HG02588 (cell line): ENCODE measurements around the gene CHTF8.

Experiments
- ATAC-seq: cut with Tn5 transposase; IDR thresholded peaks from one replicate; pipeline ENCODE4 v1.9.1; 2021; ENCODE audit warnings: mild to moderate bottlenecking, moderate library complexity; ENCODE audit not compliant: unreplicated experiment

CHTF8 gene

DNA sequence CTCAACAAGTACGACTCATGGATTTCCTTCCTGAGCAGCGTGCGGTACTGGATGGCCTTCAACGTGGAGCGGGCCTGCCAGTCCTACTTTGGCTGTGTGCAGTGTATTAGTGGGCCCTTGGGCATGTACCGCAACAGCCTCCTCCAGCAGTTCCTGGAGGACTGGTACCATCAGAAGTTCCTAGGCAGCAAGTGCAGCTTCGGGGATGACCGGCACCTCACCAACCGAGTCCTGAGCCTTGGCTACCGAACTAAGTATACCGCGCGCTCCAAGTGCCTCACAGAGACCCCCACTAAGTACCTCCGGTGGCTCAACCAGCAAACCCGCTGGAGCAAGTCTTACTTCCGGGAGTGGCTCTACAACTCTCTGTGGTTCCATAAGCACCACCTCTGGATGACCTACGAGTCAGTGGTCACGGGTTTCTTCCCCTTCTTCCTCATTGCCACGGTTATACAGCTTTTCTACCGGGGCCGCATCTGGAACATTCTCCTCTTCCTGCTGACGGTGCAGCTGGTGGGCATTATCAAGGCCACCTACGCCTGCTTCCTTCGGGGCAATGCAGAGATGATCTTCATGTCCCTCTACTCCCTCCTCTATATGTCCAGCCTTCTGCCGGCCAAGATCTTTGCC is 17.9 kb downstream of the CHTF8 start:
- no peak for ATAC-seq

DNA sequence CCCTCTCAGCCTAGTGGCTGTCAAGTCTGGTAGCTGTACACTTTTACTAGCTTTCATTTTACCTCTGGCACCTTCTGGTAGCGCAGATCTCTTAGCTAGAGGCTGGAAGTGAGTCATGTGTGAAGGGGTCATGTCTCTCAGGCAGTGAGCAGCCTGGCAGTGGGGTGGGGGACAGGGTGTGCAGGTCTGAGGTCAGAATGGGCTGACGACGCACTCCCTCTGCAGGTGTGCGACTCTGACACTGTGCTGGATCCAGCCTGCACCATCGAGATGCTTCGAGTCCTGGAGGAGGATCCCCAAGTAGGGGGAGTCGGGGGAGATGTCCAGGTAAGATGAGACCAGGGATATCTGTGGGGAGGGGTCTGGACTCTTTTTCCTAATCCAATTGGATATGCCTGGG is 19.2 kb downstream of the CHTF8 start:
- no peak for ATAC-seq

GRCh38 chr16:69112285-69113129 is 19.9 kb downstream of the CHTF8 start:
- ATAC-seq: no peak

DNA sequence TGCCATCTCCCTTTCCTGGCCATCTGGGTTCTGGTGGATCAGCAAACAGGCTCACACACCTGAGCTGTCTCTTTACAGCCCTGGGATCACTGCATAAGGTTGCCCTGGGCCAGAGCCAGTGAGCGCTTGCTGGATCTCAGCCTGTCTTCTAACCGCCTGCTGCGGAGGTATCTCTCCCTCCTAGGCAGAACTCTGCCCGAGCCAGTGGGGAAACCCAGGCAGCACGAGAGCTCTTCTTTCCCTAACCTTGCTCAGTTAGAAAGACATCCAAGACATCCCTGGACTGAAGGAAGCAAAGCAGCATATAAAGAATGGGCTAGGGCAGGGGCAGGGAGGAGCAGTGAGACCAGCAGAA is 20.5 kb downstream of the CHTF8 start:
- ATAC-seq: no peak

DNA sequence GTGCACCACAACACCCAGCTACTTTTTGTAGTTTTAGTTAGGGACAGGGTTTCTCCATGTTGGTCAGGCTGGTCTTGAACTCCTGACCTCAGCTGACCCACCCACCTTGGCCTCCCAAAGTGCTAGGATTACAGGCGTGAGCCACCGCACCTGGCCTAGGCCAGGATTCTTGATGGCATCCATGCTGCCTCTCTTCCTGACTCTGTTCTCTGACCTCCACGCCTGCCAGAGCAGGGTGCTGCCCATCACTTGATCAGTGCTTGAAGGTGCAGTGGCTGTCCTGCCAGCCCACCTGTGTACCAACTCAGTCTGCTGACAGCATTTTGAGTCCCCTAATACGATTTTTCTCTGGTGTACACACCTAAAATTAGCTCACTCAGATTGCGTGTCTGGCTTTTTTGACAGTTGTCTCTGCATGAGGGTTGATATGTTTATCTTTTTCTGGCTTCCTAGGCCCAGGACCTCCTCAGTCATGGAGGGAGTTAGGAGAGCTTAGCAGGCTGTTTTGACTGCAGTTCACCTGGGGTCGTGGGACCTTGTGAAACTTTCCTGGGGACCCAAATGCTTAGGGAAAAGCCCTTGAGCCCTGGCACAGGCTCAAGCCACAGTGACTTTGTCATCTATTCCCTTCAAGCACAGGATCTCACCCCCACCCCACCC is 21.0 kb downstream of the CHTF8 start:
- no peak for ATAC-seq

- no peak for ATAC-seq
These were observed 22.0 kb downstream of the CHTF8 start for GRCh38 chr16:69110406-69110805.

DNA sequence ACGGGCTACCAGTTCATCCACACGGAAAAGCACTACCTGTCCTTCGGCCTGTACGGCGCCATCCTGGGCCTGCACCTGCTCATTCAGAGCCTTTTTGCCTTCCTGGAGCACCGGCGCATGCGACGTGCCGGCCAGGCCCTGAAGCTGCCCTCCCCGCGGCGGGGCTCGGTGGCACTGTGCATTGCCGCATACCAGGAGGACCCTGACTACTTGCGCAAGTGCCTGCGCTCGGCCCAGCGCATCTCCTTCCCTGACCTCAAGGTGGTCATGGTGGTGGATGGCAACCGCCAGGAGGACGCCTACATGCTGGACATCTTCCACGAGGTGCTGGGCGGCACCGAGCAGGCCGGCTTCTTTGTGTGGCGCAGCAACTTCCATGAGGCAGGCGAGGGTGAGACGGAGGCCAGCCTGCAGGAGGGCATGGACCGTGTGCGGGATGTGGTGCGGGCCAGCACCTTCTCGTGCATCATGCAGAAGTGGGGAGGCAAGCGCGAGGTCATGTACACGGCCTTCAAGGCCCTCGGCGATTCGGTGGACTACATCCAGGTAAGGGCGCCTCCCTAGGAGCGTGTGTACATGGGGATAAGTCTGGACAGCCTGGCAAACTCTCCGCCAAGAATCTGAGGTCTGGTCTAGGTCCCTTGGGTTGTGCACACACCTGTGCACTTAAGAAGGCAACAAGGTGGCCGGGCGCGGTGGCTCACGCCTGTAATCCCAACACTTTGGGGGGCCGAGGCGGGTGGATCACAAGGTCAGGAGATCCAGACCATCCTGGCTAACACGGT is 22.7 kb downstream of the CHTF8 start:
- no peak for ATAC-seq

DNA sequence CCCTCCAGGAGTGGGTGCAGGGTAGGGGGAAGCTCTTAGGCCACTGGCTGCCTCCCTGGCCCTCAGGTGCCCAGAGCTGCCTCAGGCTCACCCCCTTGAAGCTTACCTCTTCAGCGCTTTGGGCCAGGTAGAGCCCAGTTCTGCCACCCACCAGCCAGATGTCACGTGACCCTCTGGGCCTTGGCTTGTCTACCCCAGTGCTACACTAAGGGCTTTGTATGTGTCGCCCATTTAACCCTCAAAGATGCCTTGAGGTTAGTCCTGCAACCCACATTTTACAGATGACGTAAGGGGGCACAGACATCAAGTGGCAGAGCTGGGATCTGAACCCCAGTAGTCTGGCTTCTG is 23.5 kb downstream of the CHTF8 start:
- ATAC-seq: no peak

DNA sequence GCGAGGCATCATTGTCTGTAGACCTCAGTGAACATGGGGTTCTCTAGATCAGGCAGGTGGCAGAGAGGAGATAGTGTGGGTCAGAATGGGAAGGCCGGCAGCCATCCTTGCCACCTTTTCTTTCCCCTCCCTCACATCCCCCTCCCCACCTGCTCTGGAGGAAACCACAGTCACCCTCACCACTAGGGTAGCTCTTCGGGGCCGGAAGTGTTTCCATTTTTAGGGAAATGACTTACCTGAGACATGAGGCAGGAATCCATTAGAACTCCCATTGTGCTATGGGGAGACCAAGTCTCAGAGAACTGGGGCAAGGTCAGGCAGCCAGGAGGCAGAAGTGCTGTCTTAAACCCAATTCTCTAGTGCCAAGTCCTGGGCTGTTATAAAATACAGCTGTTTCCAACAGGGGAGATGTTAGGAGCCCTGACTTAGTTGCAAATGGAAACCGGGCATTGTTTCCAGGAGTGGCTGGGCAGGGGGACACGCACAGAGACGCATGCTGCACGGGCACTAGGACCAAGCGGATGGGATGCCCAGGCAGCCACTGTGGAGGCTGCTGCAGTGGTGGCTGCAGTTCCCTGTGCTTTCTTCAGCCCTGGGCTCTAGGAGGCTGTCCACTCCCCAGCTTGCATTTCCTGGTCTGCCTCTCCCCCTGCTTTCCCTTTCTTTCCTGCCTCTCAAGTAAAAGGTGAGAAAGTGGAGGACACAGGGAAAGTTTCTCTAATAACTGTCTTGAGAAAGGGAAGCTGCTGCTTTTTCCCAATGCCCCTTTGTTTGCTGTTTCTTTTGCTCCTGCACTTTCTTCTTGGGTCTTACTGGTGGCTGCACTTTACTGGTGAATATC is 24.1 kb downstream of the CHTF8 start:
- ATAC-seq: no peak

DNA sequence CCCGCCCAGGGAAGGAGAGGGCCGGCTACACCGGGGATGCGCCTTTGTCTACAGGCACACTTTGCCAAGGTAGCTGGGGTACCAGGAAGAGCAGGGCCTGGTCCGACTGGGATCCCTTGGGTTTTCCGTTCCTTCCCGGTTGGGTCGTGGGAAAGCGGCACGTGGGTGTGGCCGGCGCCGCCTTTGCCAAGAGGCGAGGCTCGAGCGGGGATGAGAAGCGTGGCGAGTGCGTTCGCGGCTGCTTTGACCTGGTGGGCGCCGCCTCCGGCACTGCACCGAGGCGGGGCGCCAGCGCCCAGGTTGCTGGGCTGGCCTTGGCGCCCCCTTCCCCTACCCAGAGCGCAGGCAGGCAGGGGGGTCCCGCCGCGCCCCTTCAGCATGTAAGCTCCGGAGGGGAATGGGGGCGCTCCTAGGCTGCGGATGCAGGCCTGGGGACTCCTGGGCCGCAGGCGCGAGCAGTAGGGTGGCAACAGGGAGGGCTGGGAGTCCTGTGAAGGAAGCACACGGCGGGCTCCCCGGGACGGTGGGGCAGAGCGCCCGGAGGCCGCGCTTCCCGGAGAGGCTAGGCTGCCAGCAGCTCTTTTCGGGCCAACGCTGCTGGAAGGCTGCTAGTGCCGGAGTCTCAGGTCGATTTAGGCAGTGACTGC is 24.9 kb downstream of the CHTF8 start:
- ATAC-seq: no peak

GRCh38 chr16:69106491-69107315 is 25.7 kb downstream of the CHTF8 start:
- no peak for ATAC-seq

DNA sequence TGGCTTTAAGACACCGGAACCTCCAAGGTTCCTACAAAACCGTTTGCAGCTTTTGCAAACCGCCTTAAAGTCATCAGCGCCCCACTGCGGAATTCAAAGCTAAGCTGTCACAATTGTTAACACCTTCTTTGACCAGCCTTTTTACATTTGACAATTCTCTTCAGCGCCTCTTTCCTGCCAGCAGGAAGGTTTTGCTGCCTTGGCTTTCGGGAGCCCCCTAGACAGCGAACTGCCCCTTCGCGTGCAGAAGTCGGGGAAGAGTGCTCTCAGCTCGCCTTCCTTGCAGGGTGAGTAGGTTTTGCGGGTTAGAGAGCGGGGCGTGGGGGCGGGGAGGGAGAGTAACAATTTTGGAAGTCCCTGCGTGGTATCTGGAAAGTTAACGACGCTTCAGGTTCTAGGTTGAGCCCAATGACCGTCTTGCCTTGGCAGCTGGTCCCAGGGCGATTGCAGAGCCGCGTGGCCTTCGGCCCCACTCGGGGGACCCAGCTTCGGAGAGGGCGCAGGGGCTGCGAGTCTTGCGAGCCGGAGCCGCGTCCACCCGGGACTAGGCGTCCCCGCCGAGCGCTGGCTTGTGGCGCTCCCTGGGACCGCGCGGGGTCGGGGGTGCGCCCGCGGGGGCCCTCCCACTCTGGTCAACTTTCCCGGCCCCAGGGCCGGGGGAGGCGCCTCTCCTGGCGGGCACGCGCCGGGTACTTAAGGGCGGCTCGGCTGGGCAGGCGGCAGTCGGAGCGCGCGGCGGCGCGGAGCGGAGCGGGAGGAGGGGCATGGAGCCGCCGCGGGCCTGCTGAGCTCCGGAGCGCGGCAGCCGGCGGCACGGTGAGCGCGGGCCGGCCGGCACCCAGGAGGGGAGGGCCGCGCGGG is 26.7 kb downstream of the CHTF8 start, which contains the start of gene HAS3:
HAS3 (plus strand) TSS at position 153 of the 861 bp plus-strand sequence. CDS start 3,743 bp downstream, outside the sequence.
- ATAC-seq: no peak

GRCh38 chr16:69100071-69100691 is 32.2 kb downstream of the CHTF8 start:
- no peak for ATAC-seq

- no peak for ATAC-seq
These were observed 37.2 kb downstream of the CHTF8 start for GRCh38 chr16:69095193-69095592.

DNA sequence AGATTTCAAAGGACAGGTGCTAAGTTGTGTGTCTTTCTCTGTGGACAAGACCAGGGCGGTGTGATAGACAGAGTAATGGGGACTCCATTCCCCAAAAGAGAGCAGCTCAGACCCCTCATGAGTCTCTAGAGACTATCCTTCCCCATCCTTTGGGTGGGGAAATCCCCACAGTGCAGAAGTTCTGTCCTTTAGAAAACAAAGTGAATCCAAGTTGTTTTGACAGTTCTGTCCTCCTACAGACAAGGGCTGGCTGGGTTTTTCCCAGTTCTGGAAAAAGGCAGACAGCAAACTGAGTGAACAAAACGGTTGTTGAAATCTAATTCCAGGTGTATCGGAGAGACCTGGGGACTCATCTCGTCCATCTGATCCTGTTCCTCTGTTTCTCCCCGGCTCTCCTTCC is 37.9 kb downstream of the CHTF8 start:
- no peak for ATAC-seq

DNA sequence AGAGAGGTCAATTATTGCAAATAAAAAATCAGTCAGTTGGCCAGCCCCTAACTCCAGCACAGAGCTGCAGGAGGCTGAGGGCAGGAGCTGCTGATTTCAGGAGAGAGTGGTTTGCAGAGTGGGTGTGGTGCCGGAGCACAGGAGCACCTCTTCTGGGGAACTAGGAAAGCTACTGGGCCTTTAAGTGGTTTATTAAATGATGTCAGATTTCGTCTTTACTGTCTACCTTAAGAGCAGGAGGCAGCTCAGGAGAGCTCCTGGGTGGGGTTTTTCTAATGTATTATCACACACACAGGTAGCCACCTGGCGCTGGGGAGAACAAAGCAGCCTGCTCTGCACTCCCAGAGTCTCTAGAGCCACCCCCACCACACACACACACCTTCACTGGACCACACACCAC is 38.4 kb downstream of the CHTF8 start:
- no peak for ATAC-seq

GRCh38 chr16:69089091-69089910 is 43.1 kb downstream of the CHTF8 start:
- ATAC-seq: no peak
